NCI-H82 (cell line): ENCODE data around the gene GLRX2.
"Not testable (repeated sequence)": the region's sequence is repeated elsewhere in the genome, so short reads cannot be mapped to it uniquely, and the experiment has no call there.

ENCODE experiments used
- DNase-seq: peaks from one replicate; lab custom pipeline; 2025; lab: John Stamatoyannopoulos, UW

Gene GLRX2

GRCh38 chr1:193062698-193063463 is 42.3 kb downstream of the GLRX2 start:
- no peak for DNase-seq

DNA sequence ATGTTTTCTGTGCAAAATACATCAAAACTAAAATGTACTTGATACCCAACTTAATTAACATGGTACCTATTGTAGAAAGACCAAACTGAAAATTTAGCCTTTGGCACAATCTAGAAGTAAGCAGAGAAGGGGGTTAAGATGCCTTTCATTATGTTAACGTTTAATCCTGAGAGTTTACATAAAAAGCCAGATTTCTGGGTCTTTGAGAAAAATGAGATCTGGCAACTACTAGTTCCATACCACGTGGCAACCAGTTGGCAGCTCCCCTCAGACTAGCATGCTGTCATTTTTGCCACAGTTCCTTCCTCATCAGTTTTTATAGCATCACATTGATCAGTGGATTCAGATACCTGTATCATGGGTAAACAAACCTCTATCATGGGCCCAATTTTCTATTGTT is 44.3 kb downstream of the GLRX2 start:
- DNase-seq, result peak; percentile 62

- DNase-seq, result peak; percentile 32
Measured at GRCh38 chr1:193060406-193060805, 44.8 kb downstream of the GLRX2 start.

DNA sequence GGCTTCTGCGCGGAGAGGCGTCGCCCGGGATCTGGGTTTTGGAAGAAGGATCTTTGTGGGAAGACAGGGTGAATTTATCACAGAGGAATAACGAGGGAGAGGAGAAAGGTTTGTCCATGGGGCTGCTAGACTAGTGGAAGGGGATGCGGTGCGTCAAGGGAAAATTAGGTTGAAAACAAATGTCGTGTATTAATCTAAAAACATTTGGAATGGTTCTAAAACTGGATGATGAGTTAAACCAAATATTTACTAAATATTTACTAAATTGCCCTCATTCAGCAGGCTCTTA is 45.2 kb downstream of the GLRX2 start:
- no peak for DNase-seq

GRCh38 chr1:193059282-193060114 is 45.7 kb downstream of the GLRX2 start, which contains the start of the genes RO60 and UCHL5:
RO60 (plus strand) TSS chr1:193059612; CDS start chr1:193069055, 9,443 bp downstream.
UCHL5 (minus strand) TSS chr1:193059360; CDS start chr1:193059260, 100 bp downstream.
- DNase-seq, result peak; percentile 100

DNA sequence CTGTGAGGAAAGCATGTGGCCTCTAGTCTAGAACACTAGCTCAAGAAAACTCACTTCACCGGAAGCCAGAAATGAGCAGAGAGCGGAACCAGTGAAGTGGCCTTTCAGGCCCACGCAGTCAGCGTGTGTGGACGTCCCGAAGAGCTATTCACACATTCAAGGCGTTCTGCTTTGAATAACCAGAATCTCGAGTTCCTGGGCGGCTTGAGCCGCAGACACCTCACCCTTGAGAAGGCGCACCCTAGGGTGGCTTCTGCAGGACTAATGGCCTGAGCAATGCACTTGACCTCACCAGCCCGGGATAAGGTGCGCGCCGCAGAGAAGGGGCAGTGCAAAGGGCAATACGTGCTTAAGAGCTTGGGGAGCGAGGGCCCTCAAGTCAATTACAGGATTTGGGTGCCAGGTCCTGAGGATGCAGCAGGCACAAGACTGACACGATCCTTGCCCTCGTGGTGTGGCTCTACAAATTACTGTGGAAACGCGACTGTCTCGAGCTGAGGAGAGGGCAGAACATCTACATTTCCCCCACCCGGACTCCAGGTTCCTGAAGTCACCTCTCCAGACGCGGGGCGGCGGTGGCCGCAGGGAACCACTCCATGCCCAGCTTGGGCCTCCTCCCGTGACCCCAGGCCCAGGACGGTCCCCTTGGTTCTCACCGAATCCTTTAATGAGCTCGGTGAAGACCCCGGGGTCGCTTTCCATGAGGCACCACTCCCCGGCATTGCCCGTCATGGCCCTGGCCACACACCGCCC is 46.5 kb downstream of the GLRX2 start:
- DNase-seq, result peak; percentile 79

DNA sequence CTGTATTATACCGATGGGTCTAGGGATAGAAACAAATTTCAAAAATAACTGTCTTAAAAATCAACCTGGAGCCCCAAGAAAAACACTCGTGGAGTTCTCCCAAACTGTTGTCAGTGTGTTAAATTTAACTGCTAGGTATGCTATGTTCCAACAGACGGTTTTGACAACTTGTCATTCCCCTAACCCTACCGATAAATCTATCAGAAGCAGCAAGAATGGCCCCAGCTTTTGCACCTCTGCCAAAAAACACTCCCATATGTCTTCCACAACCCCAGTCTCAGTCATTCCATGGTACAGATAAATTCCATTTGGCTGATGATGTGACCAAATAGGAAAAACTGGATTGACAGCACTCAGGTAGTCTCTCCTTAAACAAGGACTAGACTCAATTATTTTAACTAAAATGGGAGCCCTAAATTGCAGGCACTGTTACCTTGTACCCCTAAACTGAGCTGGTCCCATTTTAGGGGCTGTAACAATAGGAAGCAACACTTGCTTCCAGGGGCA is 51.0 kb downstream of the GLRX2 start:
- DNase-seq, result no peak

DNA sequence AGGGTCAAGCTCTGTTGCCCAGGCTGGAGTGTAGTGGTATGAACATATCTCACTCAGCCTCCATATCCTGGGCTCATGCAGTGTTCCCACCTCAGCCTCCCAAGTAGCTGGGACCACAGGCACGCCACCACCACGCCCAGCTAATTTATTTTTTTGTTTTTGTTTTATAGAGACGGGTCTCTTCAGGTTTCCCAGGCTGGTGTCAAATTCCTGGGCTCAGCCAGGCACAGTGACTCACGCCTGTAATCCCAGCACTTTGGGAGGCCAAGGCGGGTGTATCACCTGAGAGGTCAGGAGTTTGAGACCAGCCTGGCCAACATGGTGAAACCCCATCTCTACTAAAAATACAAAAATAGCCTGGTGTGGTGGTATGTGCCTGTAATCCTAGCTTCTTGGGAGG is 56.3 kb downstream of the GLRX2 start:
- DNase-seq, result not testable (repeated sequence)
